ENCODE results near the gene TMEM52. TPM values are rescaled to one million over a fixed set of nuclear protein-coding genes. Genes with fewer than 3 reads are reported as not detected.
A peak's percentile ranks its signal among the peaks of the same experiment; 100 is the strongest.

Gene TMEM52
- total RNA-seq, 2 experiments from 2014 or later: 1.7 to 2.5 TPM

DNA sequence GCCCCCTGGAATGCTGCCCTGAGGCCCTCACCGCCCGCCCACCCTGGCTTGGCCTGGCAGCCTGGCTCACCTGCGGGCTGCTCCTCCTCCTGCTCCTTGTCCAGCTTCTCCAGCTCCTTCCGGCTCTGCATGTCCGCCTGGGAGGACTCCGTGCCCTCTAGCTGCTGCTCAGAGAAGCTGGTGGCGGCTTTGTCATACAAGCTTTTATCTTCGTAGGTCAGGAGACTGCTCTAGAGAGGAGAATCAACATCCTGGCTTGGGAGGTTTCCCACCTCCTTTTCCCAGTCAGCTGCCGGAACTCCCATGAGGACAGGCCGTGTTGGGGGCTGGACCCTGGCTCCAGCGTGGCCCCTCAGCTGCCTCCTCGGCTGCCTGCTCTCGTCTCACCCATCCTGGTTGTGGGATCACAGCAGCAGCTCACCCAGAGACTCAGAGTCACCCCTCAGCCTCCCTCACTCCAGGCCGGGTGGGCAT, 36.6 kb upstream of the TMEM52 start:
- intact Hi-C loops (cut with micrococcal nuclease; ENCODE audit: unreplicated experiment): no loop called here
- H3K79me2 ChIP-seq (ENCODE audit: insufficient read depth, low read depth, low read length): no peaks in the 10 kb centered on the region
- H3K27ac ChIP-seq (ENCODE audit: low read depth, low read length, poor library complexity, severe bottlenecking): no peak overlapping the region
- ChIA-PET POLR2A (no interaction called here), CTCF (ENCODE audit: unreplicated experiment) (no interaction called here)
- no peak overlapping the region for H3K4me2 ChIP-seq (ENCODE audit: low read length)
- H4K20me1 ChIP-seq (ENCODE audit: insufficient read depth, low read length): no peaks in the 10 kb centered on the region
- DNase-seq (ENCODE audit: low spot score): no peak
- no peaks in the 10 kb centered on the region for H3K9me2 ChIP-seq (ENCODE audit: insufficient read depth, low read length)
- H3K36me3 ChIP-seq (ENCODE audit: insufficient read depth, low read length): no peaks in the 10 kb centered on the region
- TF ChIP-seq EZH2phosphoT487 (IDR thresholded peaks at IDR 0.05; ENCODE audit: borderline replicate concordance, low read depth, low read length): no peak
- TF ChIP-seq, protein P1, sequence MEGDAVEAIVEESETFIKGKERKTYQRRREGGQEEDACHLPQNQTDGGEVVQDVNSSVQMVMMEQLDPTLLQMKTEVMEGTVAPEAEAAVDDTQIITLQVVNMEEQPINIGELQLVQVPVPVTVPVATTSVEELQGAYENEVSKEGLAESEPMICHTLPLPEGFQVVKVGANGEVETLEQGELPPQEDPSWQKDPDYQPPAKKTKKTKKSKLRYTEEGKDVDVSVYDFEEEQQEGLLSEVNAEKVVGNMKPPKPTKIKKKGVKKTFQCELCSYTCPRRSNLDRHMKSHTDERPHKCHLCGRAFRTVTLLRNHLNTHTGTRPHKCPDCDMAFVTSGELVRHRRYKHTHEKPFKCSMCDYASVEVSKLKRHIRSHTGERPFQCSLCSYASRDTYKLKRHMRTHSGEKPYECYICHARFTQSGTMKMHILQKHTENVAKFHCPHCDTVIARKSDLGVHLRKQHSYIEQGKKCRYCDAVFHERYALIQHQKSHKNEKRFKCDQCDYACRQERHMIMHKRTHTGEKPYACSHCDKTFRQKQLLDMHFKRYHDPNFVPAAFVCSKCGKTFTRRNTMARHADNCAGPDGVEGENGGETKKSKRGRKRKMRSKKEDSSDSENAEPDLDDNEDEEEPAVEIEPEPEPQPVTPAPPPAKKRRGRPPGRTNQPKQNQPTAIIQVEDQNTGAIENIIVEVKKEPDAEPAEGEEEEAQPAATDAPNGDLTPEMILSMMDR (conservative IDR thresholded peaks at IDR 0.05; ENCODE audit: low read length): no peak
- no peak overlapping the region for H2AFZ ChIP-seq (ENCODE audit: low read length)
- H3K4me3 ChIP-seq (ENCODE audit: low read depth, low read length, poor library complexity, severe bottlenecking): no peak overlapping the region
- peaks cover 7% of the 10 kb centered on the region; the same call in 1 of the 2 replicates for H3K9me3 ChIP-seq (ENCODE audit: low read length)
- no peaks in the 10 kb centered on the region for H3K4me1 ChIP-seq (ENCODE audit: insufficient read depth, low read length, poor library complexity, severe bottlenecking)
- no TSS peak for BruUV-seq (replicated peaks)

DNA sequence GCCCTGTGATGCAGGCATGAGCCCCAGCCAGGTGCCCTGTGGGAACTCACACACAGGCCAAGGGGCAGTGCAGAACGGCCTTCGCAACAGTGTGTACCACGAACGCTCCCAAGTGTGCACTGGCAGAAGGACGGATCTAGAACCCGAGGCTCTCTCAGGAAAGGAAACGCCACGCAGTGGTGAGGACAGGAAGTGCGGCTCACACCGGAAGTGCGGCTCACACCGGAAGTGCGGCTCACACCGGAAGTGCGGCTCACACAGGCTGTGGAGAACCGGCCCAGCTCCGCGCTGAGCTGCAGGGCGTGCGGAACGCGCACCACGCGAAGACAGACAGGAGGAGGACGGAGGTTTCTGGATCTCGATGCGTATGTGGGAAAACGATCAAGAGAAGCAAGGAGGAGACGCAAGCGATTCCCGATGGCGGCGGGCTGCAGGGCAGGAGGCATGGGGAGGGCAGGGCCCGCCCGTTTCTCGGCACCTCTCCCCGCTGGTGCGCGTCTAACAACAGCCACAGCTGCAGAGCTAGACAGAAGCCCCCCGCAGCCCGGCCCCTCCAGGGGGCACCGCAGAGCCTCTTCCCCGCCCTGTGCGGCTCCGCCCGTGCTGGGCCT, 35.9 kb upstream of the TMEM52 start:
- no peak overlapping the region for H3K4me2 ChIP-seq (ENCODE audit: low read length)

DNA sequence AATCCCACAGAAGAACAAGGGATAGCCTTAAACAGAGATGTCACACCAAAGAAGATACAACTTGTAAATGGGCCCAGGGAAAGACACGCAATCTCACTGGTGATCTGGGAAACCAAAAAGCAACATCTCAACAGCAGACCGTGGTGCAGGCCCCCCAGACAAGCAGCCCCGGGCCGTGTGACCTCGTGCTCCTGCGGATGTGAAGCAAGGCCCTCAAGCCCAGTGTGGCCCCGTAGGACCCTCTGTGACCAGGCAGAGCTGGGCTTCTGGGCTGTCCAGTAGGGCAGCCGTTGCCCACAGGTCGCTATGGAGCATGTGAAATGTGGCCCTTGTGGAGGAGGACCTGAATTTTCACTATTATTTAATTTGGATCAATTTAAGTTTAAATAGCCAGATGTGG, 34.9 kb upstream of the TMEM52 start:
- Histone ChIP-seq H3K4me1 (ENCODE audit: insufficient read depth, low read length, poor library complexity, severe bottlenecking) (no peaks in the 10 kb centered on the region), H2AFZ (ENCODE audit: low read length) (no peak overlapping the region), H3K36me3 (ENCODE audit: insufficient read depth, low read length) (no peaks in the 10 kb centered on the region), H3K9me2 (ENCODE audit: insufficient read depth, low read length) (no peaks in the 10 kb centered on the region), H3K4me3 (ENCODE audit: low read depth, low read length, poor library complexity, severe bottlenecking) (no peak overlapping the region), H3K9me3 (ENCODE audit: low read length) (peaks cover 8% of the 10 kb centered on the region; the same call in 1 of the 2 replicates), H3K79me2 (ENCODE audit: insufficient read depth, low read depth, low read length) (no peaks in the 10 kb centered on the region), H3K4me2 (ENCODE audit: low read length) (no peak overlapping the region), H4K20me1 (ENCODE audit: insufficient read depth, low read length) (no peaks in the 10 kb centered on the region), H3K27ac (ENCODE audit: low read depth, low read length, poor library complexity, severe bottlenecking) (no peak overlapping the region)
- intact Hi-C loops (cut with micrococcal nuclease; ENCODE audit: unreplicated experiment): no loop called here
- ChIA-PET CTCF (ENCODE audit: unreplicated experiment) (no interaction called here), POLR2A (no interaction called here)
- DNase-seq (ENCODE audit: low spot score): no peak
- BruUV-seq (replicated peaks): no TSS peak
- TF ChIP-seq EZH2phosphoT487 (IDR thresholded peaks at IDR 0.05; ENCODE audit: borderline replicate concordance, low read depth, low read length): no peak
- TF ChIP-seq, protein P1 (conservative IDR thresholded peaks at IDR 0.05; ENCODE audit: low read length): no peak

More for the DNA sequence above, 35.9 kb upstream of the TMEM52 start:
- TF ChIP-seq, protein P1 (conservative IDR thresholded peaks at IDR 0.05; ENCODE audit: low read length): peak; percentile 43; the same call in 1 of the 2 replicates
- TF ChIP-seq EZH2phosphoT487 (IDR thresholded peaks at IDR 0.05; ENCODE audit: borderline replicate concordance, low read depth, low read length): no peak
- H2AFZ ChIP-seq (ENCODE audit: low read length): no peak overlapping the region
- H3K4me1 ChIP-seq (ENCODE audit: insufficient read depth, low read length, poor library complexity, severe bottlenecking): no peaks in the 10 kb centered on the region
- H3K9me2 ChIP-seq (ENCODE audit: insufficient read depth, low read length): no peaks in the 10 kb centered on the region
- no peaks in the 10 kb centered on the region for H3K79me2 ChIP-seq (ENCODE audit: insufficient read depth, low read depth, low read length)
- DNase-seq (ENCODE audit: low spot score): no peak
- H3K9me3 ChIP-seq (ENCODE audit: low read length): peaks cover 8% of the 10 kb centered on the region; the same call in 1 of the 2 replicates
- POLR2A ChIA-PET: no interaction called here
- H3K36me3 ChIP-seq (ENCODE audit: insufficient read depth, low read length): no peaks in the 10 kb centered on the region
- CTCF ChIA-PET (ENCODE audit: unreplicated experiment): no interaction called here
- H3K27ac ChIP-seq (ENCODE audit: low read depth, low read length, poor library complexity, severe bottlenecking): no peak overlapping the region
- H3K4me3 ChIP-seq (ENCODE audit: low read depth, low read length, poor library complexity, severe bottlenecking): no peak overlapping the region
- no peaks in the 10 kb centered on the region for H4K20me1 ChIP-seq (ENCODE audit: insufficient read depth, low read length)
- intact Hi-C loops (cut with micrococcal nuclease; ENCODE audit: unreplicated experiment): no loop called here
- no TSS peak for BruUV-seq (replicated peaks)
